ENCODE data around the gene PPP2R3B.

GRCh38 chrX:386239-386767, 404 bp downstream of the PPP2R3B start:
- TF ChIP-seq CTCF (IDR thresholded peaks at IDR 0.05 in 2 of 3, conservative IDR thresholded peaks at IDR 0.05 in 1 of 3; ENCODE audit: borderline replicate concordance in 1 of 3, insufficient read depth in 1 of 3, low read depth in 2 of 3, low read length in 2 of 3): no peak
- TF ChIP-seq YY1 (IDR thresholded peaks at IDR 0.05; ENCODE audit: extremely low read depth, insufficient replicate concordance, low read depth, low read length): no peak

All from HCT116 (cell line).